A549 treated with AZD9567 at 1 μM for 4 hours (cell line): ENCODE results near the gene CDK12. TPM values are rescaled to one million over a fixed set of nuclear protein-coding genes. Genes with fewer than 3 reads are reported as not detected.

Source experiments
- total RNA-seq: library from RNA; stranded (reverse); fragments of 200-300 nt; extraction: Qiagen RNA extraction; gene quantifications from 5 replicates; pipeline ENCODE4 v1.2.3, GENCODE V29; 2022; ENCODE audit not compliant: insufficient read depth

The CDK12 gene
- total RNA-seq: 27.3 to 38.5 TPM (median 37.1 TPM) in 5 replicates

DNA sequence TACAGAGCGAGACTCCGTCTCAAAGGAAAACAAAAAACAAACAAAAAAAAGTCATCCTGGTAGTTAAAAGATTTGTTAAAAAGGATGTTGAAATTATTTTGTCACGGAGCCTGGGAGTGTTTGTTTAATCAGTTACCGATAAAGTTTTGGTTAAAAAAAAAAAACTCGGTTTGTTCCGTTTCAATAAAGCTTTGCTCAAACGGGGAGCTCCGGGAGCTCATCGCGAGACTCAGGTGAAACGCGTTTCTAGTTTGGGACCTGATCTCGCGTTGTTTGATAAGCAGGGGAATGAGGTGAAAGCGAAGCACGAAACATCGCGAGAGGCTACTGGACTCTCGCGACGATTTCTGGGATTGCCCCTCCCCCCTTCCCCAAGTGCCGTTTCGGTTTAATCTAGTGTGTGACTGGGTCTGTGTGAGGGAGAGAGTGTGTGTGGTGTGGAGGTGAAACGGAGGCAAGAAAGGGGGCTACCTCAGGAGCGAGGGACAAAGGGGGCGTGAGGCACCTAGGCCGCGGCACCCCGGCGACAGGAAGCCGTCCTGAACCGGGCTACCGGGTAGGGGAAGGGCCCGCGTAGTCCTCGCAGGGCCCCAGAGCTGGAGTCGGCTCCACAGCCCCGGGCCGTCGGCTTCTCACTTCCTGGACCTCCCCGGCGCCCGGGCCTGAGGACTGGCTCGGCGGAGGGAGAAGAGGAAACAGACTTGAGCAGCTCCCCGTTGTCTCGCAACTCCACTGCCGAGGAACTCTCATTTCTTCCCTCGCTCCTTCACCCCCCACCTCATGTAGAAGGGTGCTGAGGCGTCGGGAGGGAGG is at the start of gene CDK12:
Gene CDK12 (plus strand): TSS at position 374 of the 813 bp plus-strand sequence. CDS start 586 bp downstream, outside the sequence.

DNA sequence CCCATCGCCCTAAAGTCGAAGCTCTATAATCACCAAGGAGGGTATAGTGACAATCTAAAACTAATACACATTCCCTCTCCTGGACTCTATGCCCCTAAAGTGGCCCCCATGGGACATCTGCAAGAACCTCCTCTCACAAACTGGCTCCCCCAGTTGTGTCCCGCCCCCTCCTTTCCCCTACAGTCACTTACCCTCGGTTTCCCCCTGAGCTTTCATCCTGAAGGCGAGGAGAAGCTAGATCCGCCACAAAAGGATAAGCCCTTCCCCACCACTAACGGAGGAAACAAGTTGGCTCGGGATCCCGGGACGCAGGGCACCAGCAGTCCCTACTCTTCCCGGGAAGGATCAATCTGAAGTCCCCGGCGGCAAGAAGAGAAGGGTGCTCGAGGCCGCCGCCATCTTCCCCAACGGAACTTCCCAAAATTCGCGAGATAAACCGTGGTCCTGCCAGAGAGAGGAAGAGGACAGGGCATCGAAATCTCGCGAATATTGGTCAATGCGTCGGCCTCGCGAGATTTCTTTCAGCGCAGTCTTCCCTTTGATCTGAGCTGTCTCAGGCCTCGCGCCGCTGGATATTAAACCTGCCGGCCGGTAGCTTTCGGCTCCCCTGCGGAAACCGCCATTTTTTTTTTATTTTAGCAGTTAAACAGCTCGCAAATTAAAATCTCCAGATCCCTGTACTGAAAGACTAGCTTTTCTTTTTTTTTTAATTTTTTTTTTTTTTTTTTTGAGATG is 10.3 kb upstream of the CDK12 start, which contains the start of gene MED1:
Gene MED1 (minus strand): TSS at position 417 of the 735 bp plus-strand sequence. CDS start 201 bp downstream, at position 216.

Other genes with a start within 250 kb of the CDK12 start
- 0.58 to 1.5 TPM (median 1.2 TPM) in 5 replicates for gene STAC2, start 235.5 kb upstream of the CDK12 start, total RNA-seq
- 6.4 to 7.9 TPM (median 7.8 TPM) in 5 replicates for gene FBXL20, start 59.9 kb upstream of the CDK12 start, total RNA-seq
- gene MED1, start 10.2 kb upstream of the CDK12 start, total RNA-seq: 26.9 to 33.4 TPM (median 32.9 TPM) in 5 replicates
- gene NEUROD2, start 146.4 kb downstream of the CDK12 start, total RNA-seq: 0.01 TPM in 1 of 5 replicates, not detected in the others
- 0.10 TPM in 2 of 5 replicates, not detected in the others for gene PPP1R1B, start 165.5 kb downstream of the CDK12 start, total RNA-seq
- gene STARD3, start 175.7 kb downstream of the CDK12 start, total RNA-seq: 43.6 to 58.7 TPM (median 56.7 TPM) in 5 replicates
- 0.88 to 1.0 TPM (median 0.98 TPM) in 4 of 5 replicates, not detected in the other for gene TCAP, start 203.9 kb downstream of the CDK12 start, total RNA-seq
- 0.23 to 0.27 TPM (median 0.25 TPM) in 4 of 5 replicates, not detected in the other for gene PNMT, start 207.0 kb downstream of the CDK12 start, total RNA-seq
- gene PGAP3, start 226.6 kb downstream of the CDK12 start, total RNA-seq: 7.5 to 9.6 TPM (median 8.1 TPM) in 5 replicates
- gene ERBB2, start 238.6 kb downstream of the CDK12 start, total RNA-seq: 30.5 to 37.4 TPM (median 34.2 TPM) in 5 replicates